GM12872 (cell line): Measurements from ENCODE around the gene COL26A1.

Experiments used
- TF ChIP-seq, protein P1 (sequence below): IDR thresholded peaks from 3 replicates; pipeline ENCODE4 v1.5.1; 2011; ENCODE audit warnings: low read depth, mild to moderate bottlenecking, low read length, moderate library complexity; ENCODE audit not compliant: insufficient read depth

Gene COL26A1

DNA sequence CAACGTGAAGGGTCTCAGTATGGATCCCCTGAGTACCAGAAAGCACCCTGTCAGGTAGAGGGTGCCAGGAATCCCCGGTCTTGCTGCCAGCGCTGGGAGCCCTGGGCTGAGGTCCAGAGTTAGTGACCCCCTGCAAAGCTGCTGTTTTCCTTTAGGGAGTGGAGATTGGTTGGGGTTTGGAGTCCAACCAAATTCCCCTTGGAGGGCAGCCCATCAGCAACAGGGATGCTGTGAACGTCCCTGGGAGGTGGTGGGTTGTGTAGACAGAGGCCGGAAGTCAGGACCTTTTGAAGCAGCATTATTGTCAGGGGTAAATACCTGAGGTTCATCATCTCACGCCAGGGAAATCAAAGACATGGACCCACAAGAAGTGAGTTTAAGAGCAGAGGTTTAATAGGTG, 104.2 kb downstream of the COL26A1 start:
- TF ChIP-seq, protein P1, sequence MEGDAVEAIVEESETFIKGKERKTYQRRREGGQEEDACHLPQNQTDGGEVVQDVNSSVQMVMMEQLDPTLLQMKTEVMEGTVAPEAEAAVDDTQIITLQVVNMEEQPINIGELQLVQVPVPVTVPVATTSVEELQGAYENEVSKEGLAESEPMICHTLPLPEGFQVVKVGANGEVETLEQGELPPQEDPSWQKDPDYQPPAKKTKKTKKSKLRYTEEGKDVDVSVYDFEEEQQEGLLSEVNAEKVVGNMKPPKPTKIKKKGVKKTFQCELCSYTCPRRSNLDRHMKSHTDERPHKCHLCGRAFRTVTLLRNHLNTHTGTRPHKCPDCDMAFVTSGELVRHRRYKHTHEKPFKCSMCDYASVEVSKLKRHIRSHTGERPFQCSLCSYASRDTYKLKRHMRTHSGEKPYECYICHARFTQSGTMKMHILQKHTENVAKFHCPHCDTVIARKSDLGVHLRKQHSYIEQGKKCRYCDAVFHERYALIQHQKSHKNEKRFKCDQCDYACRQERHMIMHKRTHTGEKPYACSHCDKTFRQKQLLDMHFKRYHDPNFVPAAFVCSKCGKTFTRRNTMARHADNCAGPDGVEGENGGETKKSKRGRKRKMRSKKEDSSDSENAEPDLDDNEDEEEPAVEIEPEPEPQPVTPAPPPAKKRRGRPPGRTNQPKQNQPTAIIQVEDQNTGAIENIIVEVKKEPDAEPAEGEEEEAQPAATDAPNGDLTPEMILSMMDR = no peak

DNA sequence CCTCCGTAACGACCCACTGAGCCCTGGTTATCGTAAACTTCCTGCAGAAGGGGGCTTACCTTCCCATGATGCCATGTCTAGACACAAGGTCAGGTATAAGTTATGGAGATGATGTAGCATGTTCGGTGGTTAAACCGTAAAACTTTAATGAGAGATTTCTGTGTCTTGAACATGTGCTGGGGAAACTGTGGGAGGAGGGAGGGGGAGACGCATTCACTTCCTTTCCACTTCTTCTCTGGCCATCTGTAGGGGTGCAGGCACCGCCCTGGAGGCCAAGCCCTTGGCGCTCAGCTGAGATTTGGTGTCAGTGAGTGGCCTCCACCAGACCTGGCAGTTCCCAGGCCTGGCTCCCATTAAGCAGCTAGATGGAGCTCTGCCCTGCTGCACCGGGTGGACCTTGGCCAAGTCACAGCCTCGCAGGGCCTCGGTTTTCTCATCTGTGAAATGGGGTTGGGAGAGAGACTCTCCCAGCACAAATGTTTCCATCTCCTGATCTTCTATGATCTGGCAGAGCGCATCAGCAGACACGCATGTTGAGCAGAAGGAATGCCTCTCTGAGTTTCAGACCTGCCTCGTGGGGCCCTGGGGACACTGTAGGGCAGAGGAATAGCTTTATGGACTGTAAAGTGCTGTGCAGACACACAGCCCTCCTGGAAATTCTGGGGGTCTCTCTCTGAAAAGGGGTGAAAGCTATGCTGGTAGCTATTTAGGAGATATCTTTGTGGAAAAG, 106.0 kb downstream of the COL26A1 start:
- TF ChIP-seq, protein P1 = no peak

DNA sequence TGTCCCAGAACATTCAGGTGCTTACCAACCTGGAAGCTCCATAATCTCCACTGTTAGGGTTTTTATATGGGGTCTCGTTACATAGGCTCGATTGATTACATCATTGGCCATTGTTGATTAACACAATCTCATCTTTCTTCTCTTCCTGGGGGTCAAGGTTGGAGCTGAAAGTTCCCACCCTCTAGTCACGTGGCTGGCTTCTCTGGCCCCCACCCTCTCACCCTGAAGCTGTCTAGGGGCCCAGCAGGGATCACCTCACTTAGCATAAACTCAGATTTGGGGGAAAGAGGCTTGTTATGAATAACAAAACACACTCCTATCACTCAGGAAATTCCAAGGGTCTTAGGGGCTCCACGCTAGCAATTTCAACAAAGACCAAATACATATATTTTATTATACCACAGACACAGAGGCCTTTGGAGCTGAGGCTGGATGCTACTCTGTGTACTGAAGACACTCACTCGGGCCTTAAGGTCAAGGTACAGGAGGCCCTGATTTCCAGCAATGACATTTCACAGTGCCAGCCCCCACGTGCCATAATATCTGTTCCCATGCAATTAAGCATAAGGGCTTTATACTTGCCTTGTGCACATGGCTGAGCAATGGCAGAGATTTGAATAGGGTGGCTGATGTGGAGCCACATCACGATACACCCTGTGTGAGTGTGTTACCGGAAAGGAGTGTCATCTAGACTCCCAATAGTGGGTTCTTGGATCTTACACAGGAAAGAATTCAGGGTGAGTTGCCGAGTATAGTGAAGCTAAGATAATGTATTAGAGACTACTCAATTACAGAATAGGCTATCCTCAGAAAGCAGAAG, 108.2 kb downstream of the COL26A1 start:
- TF ChIP-seq, protein P1 = no peak

DNA sequence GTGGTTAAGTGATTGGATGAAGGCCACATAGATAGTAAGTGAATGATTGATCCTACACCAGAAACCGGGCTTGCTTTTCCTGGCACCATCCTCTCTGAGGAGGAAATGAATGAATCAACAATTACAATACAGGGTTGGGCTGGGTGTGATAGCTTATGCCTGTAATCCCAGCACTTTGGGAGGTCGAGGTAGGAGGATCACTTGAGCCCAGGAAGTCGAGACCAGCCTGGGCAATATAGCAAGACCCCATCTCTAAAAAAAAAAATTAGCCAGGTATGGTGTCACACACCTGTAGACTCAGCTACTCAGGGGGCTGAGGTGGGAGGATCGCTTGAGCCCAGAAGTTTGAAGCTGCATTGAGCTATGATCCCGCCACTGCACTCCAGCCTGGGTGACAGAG, 111.5 kb downstream of the COL26A1 start:
- TF ChIP-seq, protein P1 = no peak

DNA sequence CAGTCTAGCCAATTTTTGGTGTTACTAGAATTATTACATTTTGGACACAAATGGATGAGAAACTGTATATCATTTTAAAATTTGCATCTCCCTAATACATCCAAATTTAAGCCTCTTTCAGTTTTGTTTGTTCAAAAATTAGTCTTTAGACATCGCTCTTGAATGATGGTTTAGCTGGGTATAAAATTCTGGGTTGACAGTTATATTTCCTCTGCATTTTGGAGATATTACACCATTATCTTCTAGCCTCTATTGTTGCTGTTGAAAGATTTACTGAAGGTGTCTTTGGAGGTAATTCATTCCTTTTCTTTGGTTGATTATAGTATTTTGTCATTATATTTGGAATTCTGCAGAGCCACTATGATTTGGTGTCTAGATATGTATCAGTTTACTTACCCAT, 116.5 kb downstream of the COL26A1 start:
- TF ChIP-seq, protein P1 = no peak

DNA sequence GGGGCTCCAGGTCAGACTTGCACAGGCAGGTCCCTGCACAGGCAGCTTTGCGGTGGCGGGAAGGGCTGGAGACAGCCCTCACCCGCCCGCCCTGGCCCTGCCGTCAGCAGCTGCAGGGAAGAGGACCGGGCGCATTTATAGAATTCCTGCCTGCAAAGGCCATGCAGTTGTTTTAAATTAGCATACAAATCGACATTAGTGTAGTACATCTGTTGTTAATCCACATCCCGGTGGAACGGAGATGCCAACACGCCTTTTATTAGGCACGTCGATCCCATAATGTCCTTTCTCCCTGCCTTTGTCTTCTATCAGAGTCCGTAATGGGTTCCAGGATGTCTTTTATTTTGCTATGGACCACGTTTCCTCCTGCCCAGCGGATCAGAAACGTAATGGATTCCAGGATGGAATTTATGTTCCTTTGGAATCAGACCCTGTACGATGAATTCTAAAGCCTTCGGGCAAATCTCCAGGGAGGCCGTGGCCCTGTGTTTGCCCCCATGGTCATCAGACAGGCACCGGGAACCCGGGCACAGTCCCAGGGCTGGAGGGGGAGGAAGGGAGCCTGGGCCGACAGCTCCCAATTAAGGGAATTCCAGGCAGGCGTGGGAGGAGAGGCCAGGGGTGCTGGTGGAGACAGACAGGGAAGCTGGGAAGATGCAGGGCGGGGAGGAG, 123.9 kb downstream of the COL26A1 start:
- TF ChIP-seq, protein P1 = no peak

DNA sequence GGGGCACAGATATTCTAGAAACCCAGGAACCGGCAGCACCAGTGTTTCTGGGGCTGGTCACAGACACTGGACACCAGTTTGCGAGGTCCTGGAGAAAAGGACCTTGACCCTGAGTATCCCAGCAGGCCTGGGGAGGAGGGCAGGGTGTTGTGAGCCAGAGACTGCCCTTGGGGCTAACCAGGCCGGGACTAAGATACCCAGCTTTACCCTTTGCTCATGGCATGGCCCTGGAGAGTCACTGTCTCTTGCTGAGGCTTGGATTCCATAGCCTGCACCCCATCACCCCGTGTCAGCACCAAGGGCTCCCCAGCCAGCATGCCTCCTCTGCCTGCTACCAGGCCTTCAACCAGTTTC, 124.4 kb downstream of the COL26A1 start:
- TF ChIP-seq, protein P1 = no peak
